Measurements from ENCODE around the gene OR8B3.
"Not testable (repeated sequence)": the region's sequence is repeated elsewhere in the genome, so short reads cannot be mapped to it uniquely, and the experiment has no call there.

Gene OR8B3

GRCh38 chr11:124398924-124399323 lies at the start of gene OR8B3:
Gene OR8B3, minus strand, starts transcription at chr11:124399024. Its CDS starts 1,673 bp downstream, at chr11:124397351.
- no peak for DNase-seq

DNA sequence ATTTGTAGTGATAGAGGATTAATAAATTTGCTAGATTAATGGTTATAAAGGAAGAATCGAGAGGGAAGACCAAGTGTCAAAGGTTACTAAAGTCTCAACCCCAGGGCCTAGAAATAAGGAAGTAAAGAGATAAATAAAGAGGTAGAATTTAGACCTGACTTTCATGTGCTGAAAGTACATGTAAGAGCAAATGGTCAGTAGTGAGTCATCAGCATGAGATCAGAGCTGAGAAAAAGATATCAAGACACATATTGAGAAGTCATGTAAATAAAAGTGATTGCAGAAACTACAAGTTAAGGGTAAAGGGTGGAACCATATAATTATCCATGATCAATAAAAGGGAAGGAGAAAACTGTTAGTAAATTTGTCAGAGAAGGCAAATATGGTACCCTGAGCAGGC lies 48.1 kb upstream of the OR8B3 start:
- no peak for DNase-seq

GRCh38 chr11:124445646-124446150 lies 46.9 kb upstream of the OR8B3 start, which contains the start of gene OR8B8:
Gene OR8B8, minus strand, starts transcription at chr11:124445696. Its CDS starts 4,611 bp downstream, at chr11:124441085.
- DNase-seq: no peak

DNA sequence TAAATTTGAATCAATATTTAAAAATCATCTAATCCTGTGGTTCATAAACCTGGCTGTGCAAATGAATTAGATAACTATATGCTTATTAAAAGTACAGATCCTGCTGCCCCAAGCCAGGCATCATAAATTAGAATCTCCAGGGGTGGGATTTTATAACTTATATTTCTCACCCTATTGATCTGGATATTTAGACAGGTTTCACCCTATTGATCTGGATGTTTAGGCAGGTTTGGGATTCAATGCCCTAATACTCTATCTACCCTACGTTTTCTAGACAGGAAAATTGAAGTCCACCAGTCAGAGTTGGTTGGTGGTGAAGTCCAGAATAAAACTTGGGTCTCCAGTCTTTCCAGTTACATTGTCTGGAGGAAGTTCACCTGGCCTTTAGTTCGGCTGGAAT lies 44.0 kb upstream of the OR8B3 start:
- no peak for DNase-seq

DNA sequence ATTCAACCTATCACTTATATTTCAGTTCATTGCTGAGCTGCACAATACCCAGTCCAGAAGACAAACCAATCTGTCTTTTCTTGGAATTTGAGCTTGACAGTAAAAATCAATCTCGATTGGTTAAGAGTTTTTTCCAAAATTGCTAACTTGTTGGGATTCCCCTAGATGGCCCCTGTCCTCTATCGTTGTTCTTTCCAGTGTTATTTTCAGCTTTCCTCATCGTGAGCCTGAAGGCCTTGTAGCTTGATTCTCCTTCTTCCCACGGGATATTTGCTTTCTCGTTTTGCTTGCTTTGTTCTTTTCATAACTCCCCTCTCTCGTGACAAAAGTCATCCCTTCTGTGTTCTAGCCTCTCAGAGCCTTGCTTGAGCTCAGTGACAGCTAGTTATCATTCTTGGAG lies 43.6 kb upstream of the OR8B3 start:
- DNase-seq: no peak

DNA sequence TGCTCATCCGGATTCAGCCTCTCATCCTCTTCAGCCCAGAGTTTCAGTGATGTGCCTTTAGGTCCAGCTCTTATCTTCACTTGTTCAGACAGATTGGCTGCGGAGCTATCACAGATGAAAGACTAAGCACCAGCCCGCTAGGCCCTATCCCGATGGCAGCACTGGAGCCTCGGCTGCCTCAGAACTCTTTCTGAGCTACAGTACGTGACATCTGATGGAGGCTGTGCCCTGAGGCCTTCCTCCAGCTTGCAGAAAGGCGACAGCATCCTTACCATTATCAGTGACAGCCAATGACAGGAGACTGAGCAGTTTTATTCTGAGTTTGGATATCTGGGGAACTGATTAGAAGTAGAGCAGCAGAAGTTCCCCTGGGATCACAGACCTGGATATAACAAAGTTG lies 42.7 kb upstream of the OR8B3 start:
- no peak for DNase-seq

- DNase-seq: no peak
Observed at GRCh38 chr11:124441081-124441480, 42.3 kb upstream of the OR8B3 start.

DNA sequence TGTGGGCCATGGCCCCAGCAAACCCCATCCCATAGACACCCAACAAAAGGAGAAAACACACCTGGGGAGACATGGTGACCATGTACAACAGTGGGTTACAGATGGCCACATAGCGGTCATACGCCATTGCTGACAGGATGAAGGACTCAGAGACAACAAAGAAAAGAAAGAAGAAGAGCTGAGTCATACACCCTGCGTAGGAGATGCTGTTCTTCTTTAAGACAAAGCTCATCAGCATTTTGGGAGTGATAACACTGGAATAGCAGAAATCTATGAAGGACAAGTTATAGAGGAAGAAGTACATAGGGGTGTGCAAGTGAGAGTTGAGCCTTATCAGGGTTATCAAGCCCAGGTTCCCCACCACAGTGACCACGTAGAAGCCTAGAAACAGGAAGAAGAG lies 41.8 kb upstream of the OR8B3 start:
- peak; percentile 22 for DNase-seq

DNA sequence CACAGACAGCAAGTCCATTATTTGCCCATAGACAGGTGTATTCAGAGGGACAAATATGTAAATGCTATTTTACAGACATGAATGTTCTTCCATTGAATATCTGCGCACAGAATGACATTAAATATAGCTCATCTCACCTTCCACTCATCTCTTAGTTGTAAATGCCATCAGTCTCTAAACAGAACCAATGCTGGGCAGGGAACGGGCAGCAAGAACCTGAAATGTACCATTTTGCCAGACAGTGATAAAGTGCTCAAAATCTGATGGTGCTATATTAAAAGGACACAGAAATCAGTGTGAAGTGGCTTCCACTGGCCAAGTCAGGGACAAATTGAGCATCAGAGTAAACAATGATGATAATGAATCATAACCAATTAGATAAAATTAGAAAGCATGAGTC lies 35.9 kb upstream of the OR8B3 start:
- DNase-seq: no peak

GRCh38 chr11:124429599-124429998 lies 30.8 kb upstream of the OR8B3 start:
- no peak for DNase-seq

DNA sequence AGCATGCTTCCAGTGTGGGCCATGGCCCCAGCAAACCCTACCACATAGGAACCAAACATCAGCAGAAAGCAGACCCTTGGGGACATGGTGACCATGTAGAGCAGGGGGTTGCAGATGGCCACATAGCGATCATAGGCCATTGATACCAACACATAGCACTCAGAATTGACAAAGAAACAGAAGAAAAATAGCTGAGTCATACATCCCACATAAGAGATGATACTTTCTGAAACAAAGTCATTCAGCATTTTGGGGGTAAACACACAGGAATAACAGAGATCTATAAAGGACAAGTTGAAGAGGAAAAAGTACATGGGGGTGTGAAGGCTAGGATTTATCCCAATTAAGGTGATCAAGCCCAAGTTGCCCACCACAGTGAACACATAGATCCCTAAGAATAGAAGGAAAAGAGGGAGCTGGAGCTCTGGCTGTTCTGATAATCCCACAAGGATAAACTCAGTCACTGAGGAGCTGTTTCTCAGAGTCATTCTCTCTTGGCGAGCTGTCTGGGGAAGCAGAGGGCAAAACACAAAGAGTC lies 25.6 kb upstream of the OR8B3 start, which contains the start of gene OR8B4:
OR8B4 (minus strand) TSS at position 488 of the 538 bp plus-strand sequence; CDS start at position 488, 0 bp downstream.
- no peak for DNase-seq

- DNase-seq: no peak
Observed at GRCh38 chr11:124421043-124421442, 22.2 kb upstream of the OR8B3 start.

GRCh38 chr11:124415356-124415923 lies 16.6 kb upstream of the OR8B3 start:
- DNase-seq: peak; percentile 72

GRCh38 chr11:124409906-124410305 lies 11.1 kb upstream of the OR8B3 start:
- DNase-seq: no peak

GRCh38 chr11:124405581-124405980 lies 6.8 kb upstream of the OR8B3 start:
- no peak for DNase-seq

GRCh38 chr11:124403186-124403585 lies 4.4 kb upstream of the OR8B3 start:
- DNase-seq: not testable (repeated sequence)

GRCh38 chr11:124402326-124402922 lies 3.6 kb upstream of the OR8B3 start:
- peak; percentile 86 for DNase-seq

DNA sequence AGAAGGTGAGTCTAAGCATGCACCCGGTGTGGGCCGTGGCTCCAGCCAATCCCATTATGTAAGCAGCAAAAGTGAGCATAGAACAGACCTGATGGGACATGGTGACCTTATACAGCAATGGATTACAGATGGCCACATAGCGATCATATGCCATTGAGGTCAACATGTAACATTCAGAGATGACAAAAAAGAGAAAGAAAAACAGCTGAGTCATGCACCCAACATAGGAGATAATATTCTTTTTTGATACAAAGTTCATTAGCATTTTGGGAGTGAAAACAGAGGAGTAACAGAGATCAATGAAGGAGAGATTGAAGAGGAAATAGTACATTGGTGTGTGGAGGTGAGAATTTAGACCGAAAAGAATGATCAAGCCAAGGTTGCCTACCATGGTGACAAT lies 2.0 kb downstream of the OR8B3 start:
- not testable (repeated sequence) for DNase-seq

GRCh38 chr11:124394408-124394807 lies 4.4 kb downstream of the OR8B3 start:
- peak; percentile 40 for DNase-seq

DNA sequence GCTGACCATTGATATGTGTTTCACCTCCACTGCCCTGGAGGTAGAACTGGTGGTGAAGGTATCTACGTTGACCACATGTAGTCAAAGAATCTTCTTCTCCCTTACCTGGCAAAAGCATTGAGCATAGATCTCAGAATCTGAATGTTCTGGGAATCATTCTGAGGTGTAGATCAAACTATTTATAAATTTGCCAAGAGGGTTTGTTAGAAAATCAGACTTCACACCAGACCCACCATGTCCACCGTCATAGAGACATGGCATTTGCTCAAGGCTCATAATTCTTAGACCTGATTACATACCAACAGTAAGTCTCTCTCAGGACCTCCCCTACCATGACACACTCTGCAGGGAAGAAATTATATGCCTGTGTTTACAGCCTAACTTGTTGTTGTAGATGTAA lies 14.4 kb downstream of the OR8B3 start, which contains the start of gene OR8B2:
OR8B2 (minus strand) TSS at position 101 of the 400 bp plus-strand sequence. CDS start 1,156 bp downstream, outside the sequence.
- DNase-seq: no peak

- DNase-seq: not testable (repeated sequence)
Observed at GRCh38 chr11:124382857-124383256, 16.0 kb downstream of the OR8B3 start.

GRCh38 chr11:124380585-124380984 lies 18.2 kb downstream of the OR8B3 start:
- peak; percentile 14 for DNase-seq

- DNase-seq: no peak
Observed at GRCh38 chr11:124376280-124376679, 22.5 kb downstream of the OR8B3 start.

DNA sequence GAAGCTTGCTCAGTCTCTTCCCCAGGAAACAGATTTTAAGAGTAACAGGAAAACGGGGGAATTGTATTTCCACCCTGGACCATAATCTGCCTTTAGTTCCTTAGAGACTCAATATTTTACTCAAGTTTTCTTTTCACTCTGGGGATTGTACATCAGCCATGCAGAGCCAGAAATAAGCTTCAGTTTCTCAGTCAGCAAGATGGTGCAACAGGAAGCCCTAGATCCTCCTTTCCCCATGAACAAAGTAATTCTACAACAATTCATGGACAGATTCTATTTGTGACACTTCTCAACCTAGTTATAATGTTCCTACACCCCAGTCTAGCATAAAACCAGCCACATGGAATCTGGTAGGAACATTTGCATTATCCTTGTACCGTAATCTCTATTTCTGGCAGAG lies 39.3 kb downstream of the OR8B3 start:
- no peak for DNase-seq

Data from hematopoietic multipotent progenitor cell treated with erythropoietin and hydrocortisone succinate and interleukin-3 and kit ligand, for 4 days (in vitro differentiated cells).